CD4-positive, alpha-beta T cell treated with Interleukin-21 for 1 hour (primary cell): Measurements from ENCODE around the gene EMD.
"Not testable (repeated sequence)": the region's sequence is repeated elsewhere in the genome, so short reads cannot be mapped to it uniquely, and the experiment has no call there.

ENCODE experiments used
- DNase-seq: peaks from one replicate; pipeline ENCODE4 v3.0.0-alpha.2; 2020

EMD gene

GRCh38 chrX:154397888-154398667, 19.0 kb downstream of the EMD start, which contains the start of gene RPL10:
TSS of gene RPL10 (plus strand) at chrX:154398377. CDS start at chrX:154398520, 143 bp downstream.
- peak; percentile 95 for DNase-seq

GRCh38 chrX:154398668-154399526, 19.8 kb downstream of the EMD start:
- DNase-seq = peak; percentile 87

GRCh38 chrX:154399527-154400368, 20.7 kb downstream of the EMD start:
- peak; percentile 54 for DNase-seq

DNA sequence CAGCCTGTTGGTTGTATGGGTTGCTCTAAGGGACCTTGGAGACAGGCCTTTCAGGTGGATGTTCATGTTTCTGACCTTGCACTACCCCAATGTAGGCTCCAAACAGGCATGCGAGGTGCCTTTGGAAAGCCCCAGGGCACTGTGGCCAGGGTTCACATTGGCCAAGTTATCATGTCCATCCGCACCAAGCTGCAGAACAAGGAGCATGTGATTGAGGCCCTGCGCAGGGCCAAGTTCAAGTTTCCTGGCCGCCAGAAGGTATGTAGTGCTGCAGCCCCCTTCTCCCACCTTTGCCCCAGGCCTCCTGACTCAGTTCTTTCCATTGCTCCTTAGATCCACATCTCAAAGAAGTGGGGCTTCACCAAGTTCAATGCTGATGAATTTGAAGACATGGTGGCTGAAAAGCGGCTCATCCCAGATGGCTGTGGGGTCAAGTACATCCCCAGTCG, 21.3 kb downstream of the EMD start:
- DNase-seq = not testable (repeated sequence)

DNA sequence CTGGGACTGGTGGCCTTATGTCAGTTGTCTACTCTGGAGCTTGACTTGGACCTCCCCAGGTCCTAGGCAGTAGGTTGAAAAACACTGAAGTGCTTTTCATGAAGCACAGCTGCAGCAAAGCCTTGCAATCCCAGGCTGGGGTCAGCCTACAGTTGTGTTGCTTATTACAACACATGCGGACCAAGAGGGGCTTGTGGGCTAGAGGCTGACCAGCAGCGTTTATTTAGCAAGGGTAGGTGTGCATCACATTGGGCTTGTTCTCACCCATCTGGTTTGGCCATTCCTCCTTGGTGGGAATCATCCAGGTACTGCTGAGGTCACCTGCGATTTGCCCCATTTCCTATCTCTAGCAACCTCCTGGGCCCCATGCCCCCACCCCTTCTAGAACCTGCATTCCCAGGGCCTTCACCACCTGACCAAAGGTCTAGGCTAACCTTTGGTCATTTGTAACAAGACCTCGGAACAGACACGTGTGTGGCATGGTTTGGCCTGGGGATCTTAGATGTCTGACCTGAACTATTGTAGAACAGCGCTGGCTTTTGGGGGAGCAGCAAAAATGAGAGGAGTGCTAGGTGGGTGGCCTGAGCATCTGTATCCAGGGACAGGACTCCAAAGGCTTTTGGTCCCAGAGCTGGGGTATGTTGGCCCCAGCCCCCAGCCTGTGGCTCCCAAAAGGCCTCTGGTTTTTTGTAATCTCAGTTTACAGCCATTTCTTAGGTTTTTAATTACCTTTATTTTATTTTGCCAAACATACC, 22.1 kb downstream of the EMD start:
- no peak for DNase-seq

DNA sequence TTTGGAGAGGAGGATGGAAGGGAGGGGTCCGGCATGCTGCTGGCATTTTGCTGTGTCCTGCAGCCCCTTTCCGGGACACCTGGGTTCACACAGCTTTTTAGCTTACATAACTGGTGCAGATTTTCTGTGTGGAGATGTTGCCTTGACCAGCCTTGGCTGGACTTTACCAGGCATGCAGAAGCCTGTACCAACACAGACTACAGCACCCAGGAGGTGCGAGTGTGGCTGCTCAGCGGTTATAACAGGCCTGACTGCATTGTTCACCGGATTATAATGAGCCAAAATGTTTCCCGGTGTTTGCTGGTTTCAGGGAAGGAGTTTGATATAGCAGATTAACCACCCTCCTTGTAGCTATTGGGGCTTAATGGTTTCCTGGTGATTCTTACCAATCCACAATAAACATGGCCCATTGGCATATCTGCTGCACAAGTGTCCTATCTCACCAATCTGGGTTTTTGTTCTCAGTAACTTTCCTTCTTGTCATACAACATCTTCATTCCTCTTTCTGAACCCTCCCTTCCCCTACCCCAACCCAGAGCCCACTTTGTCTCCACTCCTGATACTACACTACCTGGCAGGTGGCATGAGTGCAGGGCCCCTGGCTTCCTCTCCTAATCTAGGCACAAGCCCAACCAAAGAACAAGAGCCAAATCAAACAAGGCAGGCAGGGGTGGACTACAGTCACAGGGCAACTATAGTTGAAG, 23.0 kb downstream of the EMD start:
- DNase-seq = no peak

DNA sequence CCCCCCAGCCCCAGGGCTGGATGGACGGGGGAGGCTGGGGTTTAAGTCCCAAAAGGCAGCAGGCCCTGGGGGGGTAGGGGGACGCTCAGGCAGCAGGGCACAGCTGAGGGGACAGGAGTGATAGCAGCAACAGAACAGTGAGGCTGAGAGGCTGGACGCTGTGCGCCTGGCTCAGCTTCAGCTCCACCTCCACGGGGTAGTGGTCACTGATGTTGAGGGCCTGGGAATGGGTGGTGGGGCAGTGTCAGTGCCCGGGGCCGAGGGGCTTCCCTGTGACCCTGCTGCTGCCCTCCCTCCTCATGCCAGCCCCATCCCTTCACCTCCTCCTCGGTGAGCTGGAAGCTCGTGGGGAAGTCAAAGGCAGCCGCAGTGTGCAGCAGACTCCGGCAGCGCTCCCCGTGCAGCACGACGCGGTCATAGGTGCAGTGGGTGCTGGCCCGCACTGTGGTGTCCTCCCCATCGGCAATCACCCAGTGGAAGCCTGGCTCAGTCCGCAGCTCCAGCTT, 23.6 kb downstream of the EMD start:
- DNase-seq = no peak

DNA sequence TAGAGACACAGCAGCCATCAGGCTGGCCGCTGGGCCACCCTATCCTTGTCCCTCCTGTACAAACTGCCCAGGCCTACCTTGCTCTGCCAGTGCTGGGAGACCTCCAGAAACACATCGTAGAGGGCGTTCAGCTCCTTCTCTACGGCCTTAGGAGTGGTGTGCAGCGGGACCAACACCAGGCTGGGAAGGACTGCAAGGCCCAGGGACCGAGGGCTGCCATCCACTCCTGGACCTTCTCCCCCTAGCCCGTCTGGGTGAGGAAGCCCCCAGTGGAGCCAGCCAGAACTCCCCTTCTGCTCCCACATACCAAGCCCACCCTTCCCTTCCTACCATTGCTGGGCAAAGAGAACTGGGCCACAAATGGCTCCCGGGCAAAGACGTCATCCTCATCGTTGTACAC, 24.1 kb downstream of the EMD start:
- no peak for DNase-seq

DNA sequence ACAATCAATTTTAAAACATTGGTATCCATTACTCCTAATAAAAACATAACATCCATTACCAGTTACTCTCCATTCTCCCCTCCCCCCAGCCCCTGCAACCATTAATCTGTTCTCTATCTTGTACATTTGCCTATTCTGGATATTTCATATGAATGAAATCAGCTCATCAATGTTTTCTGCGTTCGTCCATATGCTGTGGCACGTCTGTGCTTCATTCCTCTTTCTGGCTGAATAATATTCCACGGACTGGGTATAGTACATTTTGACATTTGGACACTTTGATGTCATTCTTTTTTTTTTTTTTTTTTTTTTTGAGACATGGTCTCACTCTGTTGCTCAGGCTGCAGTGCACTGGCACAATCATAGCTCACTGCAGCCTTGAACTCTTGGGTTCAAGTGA, 24.8 kb downstream of the EMD start:
- no peak for DNase-seq

GRCh38 chrX:154404625-154405192, 25.6 kb downstream of the EMD start:
- DNase-seq = no peak

DNA sequence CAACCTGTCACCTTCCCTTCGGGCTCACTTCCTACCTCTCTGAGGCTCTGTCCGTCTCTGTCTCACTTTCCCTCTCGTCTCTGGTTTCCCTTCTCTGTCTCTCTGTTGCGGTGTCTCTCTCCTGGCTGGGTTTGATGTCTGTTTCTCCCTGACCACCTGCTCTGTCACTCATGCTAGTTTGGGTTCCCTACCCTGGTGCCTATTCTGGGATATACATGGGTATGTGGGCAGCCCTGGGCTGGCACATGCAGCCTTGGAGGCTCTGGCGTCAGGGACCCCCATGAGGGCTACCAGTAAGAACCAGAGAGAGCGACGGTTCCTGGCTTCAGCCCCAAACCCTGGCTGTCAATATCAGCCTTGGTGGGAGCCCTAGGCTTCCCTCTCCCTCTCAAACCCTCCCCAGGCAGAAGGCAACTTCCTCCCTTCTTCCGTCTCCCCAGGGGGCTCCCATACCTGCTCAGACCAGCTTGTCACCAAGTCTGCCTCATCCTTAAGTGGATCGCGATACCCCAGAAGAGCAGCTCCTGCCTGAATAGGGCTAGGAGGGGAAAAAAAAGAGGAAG, 29.6 kb downstream of the EMD start:
- DNase-seq = no peak

GRCh38 chrX:154409222-154409871, 30.3 kb downstream of the EMD start, which contains the start of gene DNASE1L1:
TSS of gene DNASE1L1 (minus strand) at chrX:154409254. CDS start at chrX:154405568, 3,686 bp downstream.
- peak; percentile 30 for DNase-seq

GRCh38 chrX:154411981-154412340, 32.9 kb downstream of the EMD start:
- peak; percentile 65 for DNase-seq

DNA sequence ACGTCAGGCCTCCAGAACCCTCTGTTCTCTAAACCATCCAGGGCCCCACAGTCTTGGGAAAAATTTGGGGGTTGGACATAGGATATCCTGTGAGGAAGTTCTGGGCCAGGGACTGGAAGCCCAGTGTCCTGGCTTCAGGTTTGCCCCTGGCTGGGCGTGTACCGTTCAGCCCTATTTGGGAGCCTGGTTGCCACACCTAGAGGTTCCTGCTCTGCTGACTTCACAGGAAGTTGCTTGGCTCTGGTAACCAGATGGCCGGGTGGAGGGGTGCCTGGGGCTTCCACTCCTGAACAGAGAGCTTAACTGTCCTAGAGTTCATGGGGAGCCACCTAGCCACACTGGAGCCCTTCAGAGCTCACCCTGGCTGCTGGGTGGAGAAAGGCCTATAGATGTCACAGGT, 33.4 kb downstream of the EMD start:
- DNase-seq = peak; percentile 58

- DNase-seq = no peak
Measured at GRCh38 chrX:154413142-154413541, 34.0 kb downstream of the EMD start.

DNA sequence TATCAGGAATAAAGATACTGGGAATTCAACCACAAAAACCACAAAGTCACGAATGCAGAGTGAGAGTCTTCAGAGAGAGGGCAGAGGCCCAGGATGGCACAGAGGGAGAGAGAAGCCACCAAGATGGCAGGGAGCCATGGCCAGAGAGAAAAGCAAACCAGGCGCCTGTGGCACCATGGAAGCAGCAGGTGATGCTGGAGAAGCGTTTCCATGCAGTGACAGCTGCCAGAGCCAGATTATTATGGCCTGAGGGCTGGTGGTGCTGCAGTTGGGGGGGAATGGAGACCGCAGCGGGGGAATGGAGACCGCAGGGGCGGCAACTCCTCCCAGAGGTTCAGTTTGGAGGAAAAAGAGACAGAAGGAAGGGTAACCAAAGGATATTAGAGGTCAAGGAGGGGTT, 38.1 kb downstream of the EMD start:
- DNase-seq = no peak

DNA sequence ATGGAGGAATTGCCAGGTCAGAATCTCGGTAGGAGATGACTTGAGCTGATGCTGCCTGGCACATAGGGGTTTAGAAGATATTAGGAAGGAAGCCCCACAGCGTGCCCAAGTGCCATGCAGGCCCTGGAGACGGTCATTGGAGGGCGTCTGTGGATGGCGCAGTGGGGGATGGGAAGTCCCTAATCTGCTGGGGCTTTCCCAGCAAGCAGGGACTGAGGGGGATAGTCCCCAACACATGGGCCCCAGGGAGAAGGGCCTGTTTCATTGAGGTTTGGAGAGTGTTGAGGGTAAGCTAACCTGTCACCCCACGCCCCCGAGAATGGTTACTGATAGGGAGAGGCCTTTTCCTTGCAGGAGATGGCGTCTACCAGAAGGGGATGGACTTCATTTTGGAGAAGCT, 40.1 kb downstream of the EMD start:
- DNase-seq = no peak

- no peak for DNase-seq
Measured at GRCh38 chrX:154419688-154420401, 40.8 kb downstream of the EMD start.

DNA sequence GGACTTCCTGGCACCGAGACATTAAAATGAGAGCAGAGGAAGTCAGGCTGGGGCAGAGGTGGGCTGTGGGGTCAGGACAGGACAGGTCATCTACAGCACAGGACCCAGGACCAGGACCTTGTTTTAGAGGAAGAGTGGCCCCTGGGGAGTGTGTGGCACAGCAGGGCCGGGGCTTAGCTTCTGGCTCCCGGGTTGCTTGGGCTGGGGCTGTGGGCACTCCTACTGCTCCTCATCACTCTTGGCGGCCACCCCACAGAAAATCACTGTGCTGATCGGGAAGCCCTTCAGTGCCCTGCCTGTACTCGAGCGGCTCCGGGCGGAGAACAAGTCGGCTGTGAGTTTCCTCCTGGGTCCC, 41.3 kb downstream of the EMD start:
- DNase-seq = no peak
